Measurements from ENCODE around the gene NYAP2. TPM values are rescaled to one million over a fixed set of nuclear protein-coding genes. Genes with fewer than 3 reads are reported as not detected.

Gene NYAP2
- total RNA-seq, 1 experiment from 2014 or later, result not detected

DNA sequence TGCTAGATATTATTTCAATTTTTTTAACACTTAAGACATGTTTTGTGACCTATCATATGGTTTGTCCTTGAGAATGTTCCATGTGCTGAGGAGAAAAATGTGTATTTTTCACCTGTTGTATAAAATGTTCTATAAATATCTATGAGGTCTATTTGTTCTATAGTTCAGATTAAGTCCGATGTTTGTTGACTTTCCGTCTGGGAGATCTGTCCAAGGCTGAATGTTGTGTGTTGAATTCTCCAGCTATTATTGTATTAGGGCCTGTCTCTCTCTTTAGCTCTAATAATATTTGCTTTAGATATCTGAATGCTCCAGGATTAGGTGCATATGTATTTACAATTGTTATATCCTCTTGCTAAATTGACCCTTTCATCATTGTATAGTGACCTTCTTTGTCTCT, 144.1 kb downstream of the NYAP2 start:
- no peak for ATAC-seq
- Mint-ChIP-seq H3K36me3 (no peaks in the 10 kb centered on the region), H3K4me3 (no peak overlapping the region), H3K27ac (no peak overlapping the region), H3K27me3 (ENCODE audit: low read depth) (no peaks in the 10 kb centered on the region), H3K9me3 (peaks cover 28% of the 10 kb centered on the region), H3K4me1 (no peaks in the 10 kb centered on the region)
- no peak for DNase-seq (ENCODE audit: low spot score)
- CTCF ChIA-PET, result no interaction called here
- POLR2A ChIA-PET, result no interaction called here
- TF ChIP-seq, protein P1, sequence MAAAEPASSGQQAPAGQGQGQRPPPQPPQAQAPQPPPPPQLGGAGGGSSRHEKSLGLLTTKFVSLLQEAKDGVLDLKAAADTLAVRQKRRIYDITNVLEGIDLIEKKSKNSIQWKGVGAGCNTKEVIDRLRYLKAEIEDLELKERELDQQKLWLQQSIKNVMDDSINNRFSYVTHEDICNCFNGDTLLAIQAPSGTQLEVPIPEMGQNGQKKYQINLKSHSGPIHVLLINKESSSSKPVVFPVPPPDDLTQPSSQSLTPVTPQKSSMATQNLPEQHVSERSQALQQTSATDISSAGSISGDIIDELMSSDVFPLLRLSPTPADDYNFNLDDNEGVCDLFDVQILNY (CRISPR knock-in tag; IDR thresholded peaks at IDR 0.05), result no peak
- TF ChIP-seq JUN (CRISPR knock-in tag; IDR thresholded peaks at IDR 0.05) (no peak), NFYB (CRISPR knock-in tag; conservative IDR thresholded peaks at IDR 0.05; ENCODE audit: low read depth) (no peak), MYBL2 (CRISPR knock-in tag; IDR thresholded peaks at IDR 0.05) (no peak), GTF2I (CRISPR knock-in tag; conservative IDR thresholded peaks at IDR 0.05) (no peak), ZNF219 (CRISPR knock-in tag; IDR thresholded peaks at IDR 0.05; ENCODE audit: borderline replicate concordance) (no peak), PRRX2 (CRISPR knock-in tag; IDR thresholded peaks at IDR 0.05) (no peak), IRF2 (CRISPR knock-in tag; IDR thresholded peaks at IDR 0.05; ENCODE audit: borderline replicate concordance, low read depth) (no peak), CREM (CRISPR knock-in tag; IDR thresholded peaks at IDR 0.05) (no peak), ZNF416 (CRISPR knock-in tag; IDR thresholded peaks at IDR 0.05) (no peak), TP53 (CRISPR knock-in tag; IDR thresholded peaks at IDR 0.05) (no peak), ZNF232 (CRISPR knock-in tag; IDR thresholded peaks at IDR 0.05) (no peak)
- TF ChIP-seq, protein P2, sequence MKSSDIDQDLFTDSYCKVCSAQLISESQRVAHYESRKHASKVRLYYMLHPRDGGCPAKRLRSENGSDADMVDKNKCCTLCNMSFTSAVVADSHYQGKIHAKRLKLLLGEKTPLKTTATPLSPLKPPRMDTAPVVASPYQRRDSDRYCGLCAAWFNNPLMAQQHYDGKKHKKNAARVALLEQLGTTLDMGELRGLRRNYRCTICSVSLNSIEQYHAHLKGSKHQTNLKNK (CRISPR knock-in tag; IDR thresholded peaks at IDR 0.05), result no peak
- TF ChIP-seq, protein P3, sequence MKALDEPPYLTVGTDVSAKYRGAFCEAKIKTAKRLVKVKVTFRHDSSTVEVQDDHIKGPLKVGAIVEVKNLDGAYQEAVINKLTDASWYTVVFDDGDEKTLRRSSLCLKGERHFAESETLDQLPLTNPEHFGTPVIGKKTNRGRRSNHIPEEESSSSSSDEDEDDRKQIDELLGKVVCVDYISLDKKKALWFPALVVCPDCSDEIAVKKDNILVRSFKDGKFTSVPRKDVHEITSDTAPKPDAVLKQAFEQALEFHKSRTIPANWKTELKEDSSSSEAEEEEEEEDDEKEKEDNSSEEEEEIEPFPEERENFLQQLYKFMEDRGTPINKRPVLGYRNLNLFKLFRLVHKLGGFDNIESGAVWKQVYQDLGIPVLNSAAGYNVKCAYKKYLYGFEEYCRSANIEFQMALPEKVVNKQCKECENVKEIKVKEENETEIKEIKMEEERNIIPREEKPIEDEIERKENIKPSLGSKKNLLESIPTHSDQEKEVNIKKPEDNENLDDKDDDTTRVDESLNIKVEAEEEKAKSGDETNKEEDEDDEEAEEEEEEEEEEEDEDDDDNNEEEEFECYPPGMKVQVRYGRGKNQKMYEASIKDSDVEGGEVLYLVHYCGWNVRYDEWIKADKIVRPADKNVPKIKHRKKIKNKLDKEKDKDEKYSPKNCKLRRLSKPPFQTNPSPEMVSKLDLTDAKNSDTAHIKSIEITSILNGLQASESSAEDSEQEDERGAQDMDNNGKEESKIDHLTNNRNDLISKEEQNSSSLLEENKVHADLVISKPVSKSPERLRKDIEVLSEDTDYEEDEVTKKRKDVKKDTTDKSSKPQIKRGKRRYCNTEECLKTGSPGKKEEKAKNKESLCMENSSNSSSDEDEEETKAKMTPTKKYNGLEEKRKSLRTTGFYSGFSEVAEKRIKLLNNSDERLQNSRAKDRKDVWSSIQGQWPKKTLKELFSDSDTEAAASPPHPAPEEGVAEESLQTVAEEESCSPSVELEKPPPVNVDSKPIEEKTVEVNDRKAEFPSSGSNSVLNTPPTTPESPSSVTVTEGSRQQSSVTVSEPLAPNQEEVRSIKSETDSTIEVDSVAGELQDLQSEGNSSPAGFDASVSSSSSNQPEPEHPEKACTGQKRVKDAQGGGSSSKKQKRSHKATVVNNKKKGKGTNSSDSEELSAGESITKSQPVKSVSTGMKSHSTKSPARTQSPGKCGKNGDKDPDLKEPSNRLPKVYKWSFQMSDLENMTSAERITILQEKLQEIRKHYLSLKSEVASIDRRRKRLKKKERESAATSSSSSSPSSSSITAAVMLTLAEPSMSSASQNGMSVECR (CRISPR knock-in tag; IDR thresholded peaks at IDR 0.05; ENCODE audit: borderline replicate concordance), result no peak
- TF ChIP-seq, protein P4, sequence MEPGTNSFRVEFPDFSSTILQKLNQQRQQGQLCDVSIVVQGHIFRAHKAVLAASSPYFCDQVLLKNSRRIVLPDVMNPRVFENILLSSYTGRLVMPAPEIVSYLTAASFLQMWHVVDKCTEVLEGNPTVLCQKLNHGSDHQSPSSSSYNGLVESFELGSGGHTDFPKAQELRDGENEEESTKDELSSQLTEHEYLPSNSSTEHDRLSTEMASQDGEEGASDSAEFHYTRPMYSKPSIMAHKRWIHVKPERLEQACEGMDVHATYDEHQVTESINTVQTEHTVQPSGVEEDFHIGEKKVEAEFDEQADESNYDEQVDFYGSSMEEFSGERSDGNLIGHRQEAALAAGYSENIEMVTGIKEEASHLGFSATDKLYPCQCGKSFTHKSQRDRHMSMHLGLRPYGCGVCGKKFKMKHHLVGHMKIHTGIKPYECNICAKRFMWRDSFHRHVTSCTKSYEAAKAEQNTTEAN (CRISPR knock-in tag; IDR thresholded peaks at IDR 0.05), result no peak
- TF ChIP-seq, protein P5, sequence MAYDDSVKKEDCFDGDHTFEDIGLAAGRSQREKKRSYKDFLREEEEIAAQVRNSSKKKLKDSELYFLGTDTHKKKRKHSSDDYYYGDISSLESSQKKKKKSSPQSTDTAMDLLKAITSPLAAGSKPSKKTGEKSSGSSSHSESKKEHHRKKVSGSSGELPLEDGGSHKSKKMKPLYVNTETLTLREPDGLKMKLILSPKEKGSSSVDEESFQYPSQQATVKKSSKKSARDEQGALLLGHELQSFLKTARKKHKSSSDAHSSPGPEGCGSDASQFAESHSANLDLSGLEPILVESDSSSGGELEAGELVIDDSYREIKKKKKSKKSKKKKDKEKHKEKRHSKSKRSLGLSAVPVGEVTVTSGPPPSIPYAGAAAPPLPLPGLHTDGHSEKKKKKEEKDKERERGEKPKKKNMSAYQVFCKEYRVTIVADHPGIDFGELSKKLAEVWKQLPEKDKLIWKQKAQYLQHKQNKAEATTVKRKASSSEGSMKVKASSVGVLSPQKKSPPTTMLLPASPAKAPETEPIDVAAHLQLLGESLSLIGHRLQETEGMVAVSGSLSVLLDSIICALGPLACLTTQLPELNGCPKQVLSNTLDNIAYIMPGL (CRISPR knock-in tag; IDR thresholded peaks at IDR 0.05), result no peak

DNA sequence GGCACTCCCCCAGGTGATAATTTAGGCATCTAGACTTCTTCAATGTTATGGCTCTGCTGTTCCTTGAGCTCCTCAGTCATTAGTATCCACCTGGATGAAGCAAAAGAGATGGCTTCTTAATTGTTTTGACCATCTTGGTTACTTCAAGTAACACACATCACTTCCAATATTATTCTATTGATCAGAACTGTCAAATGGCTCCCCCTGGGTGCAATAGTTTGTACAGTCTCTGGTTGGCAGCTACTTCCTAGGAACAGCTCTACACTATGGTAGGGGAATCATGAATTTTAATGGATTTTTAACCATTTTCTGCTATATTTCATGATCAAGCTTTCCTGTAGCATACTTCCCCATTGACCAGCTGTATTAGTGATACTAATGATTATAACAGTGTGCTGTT, 157.0 kb downstream of the NYAP2 start:
- Mint-ChIP-seq H3K27me3 (ENCODE audit: low read depth) (no peaks in the 10 kb centered on the region), H3K4me3 (no peak overlapping the region), H3K36me3 (no peaks in the 10 kb centered on the region), H3K27ac (no peak overlapping the region), H3K9me3 (no peaks in the 10 kb centered on the region), H3K4me1 (no peaks in the 10 kb centered on the region)
- ChIA-PET CTCF (interaction anchor here (1.6 kb wide), 1 partner anchor 274 kb away, joined by 7 read pairs; no protein-coding TSS in a partner anchor), POLR2A (no interaction called here)
- DNase-seq (ENCODE audit: low spot score), result peak; percentile 10
- ATAC-seq, result peak; percentile 52; the same call in 1 of the 2 replicates
- TF ChIP-seq, protein P6, sequence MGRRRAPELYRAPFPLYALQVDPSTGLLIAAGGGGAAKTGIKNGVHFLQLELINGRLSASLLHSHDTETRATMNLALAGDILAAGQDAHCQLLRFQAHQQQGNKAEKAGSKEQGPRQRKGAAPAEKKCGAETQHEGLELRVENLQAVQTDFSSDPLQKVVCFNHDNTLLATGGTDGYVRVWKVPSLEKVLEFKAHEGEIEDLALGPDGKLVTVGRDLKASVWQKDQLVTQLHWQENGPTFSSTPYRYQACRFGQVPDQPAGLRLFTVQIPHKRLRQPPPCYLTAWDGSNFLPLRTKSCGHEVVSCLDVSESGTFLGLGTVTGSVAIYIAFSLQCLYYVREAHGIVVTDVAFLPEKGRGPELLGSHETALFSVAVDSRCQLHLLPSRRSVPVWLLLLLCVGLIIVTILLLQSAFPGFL (CRISPR knock-in tag; IDR thresholded peaks at IDR 0.05; ENCODE audit: borderline replicate concordance), result no peak
- TF ChIP-seq, protein P7, sequence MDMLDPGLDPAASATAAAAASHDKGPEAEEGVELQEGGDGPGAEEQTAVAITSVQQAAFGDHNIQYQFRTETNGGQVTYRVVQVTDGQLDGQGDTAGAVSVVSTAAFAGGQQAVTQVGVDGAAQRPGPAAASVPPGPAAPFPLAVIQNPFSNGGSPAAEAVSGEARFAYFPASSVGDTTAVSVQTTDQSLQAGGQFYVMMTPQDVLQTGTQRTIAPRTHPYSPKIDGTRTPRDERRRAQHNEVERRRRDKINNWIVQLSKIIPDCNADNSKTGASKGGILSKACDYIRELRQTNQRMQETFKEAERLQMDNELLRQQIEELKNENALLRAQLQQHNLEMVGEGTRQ (CRISPR knock-in tag; IDR thresholded peaks at IDR 0.05), result no peak
- TF ChIP-seq, protein P8, sequence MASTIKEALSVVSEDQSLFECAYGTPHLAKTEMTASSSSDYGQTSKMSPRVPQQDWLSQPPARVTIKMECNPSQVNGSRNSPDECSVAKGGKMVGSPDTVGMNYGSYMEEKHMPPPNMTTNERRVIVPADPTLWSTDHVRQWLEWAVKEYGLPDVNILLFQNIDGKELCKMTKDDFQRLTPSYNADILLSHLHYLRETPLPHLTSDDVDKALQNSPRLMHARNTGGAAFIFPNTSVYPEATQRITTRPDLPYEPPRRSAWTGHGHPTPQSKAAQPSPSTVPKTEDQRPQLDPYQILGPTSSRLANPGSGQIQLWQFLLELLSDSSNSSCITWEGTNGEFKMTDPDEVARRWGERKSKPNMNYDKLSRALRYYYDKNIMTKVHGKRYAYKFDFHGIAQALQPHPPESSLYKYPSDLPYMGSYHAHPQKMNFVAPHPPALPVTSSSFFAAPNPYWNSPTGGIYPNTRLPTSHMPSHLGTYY (CRISPR knock-in tag; IDR thresholded peaks at IDR 0.05), result no peak
- no peak for TF ChIP-seq CBFB (CRISPR knock-in tag; IDR thresholded peaks at IDR 0.05; ENCODE audit: low read depth)
- TF ChIP-seq, protein P9, sequence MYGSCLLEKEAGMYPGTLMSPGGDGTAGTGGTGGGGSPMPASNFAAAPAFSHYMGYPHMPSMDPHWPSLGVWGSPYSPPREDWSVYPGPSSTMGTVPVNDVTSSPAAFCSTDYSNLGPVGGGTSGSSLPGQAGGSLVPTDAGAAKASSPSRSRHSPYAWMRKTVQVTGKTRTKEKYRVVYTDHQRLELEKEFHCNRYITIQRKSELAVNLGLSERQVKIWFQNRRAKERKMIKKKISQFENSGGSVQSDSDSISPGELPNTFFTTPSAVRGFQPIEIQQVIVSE (CRISPR knock-in tag; IDR thresholded peaks at IDR 0.05; ENCODE audit: borderline replicate concordance), result no peak

Data from WTC11 (cell line).